B cell (primary cell): ENCODE measurements around the gene VASH1.

ENCODE experiments used
- CTCF ChIP-seq: fragments of 200-600 bp; IDR thresholded peaks from one replicate; pipeline ENCODE4 v1.8.0; 2022; ENCODE audit warnings: antibody characterized with exemption, mild to moderate bottlenecking
- EZH2 ChIP-seq: IDR thresholded peaks from 2 replicates; pipeline ENCODE4 v1.6.1; 2012; ENCODE audit warnings: borderline replicate concordance, low read depth, mild to moderate bottlenecking, moderate library complexity, low read length; ENCODE audit not compliant: insufficient read depth, poor library complexity, severe bottlenecking

GRCh38 chr14:76792422-76792821 lies 31.2 kb downstream of the VASH1 start:
- TF ChIP-seq CTCF, result no peak
- TF ChIP-seq EZH2, result no peak
